22Rv1 (cell line): ENCODE measurements around the gene GSTO1.

Source experiments
- H3K27ac ChIP-seq: fragments of 450-650 bp; 2 replicates; pipeline ENCODE4 v1.5.1; 2017
- CTCF ChIP-seq: fragments of 450-650 bp; IDR thresholded peaks from 2 replicates; pipeline ENCODE4 v1.5.1; 2017; ENCODE audit warnings: mild to moderate bottlenecking
- ZFX ChIP-seq: fragments of 450-650 bp; IDR thresholded peaks from 2 replicates; pipeline ENCODE4 v1.6.1; 2017; ENCODE audit warnings: antibody characterized with exemption, borderline replicate concordance

GSTO1 gene

GRCh38 chr10:104307576-104308438 lies 53.1 kb downstream of the GSTO1 start:
- H3K27ac ChIP-seq, result no peak overlapping the region
- TF ChIP-seq ZFX (no peak), CTCF (no peak)

- H3K27ac ChIP-seq, result no peak overlapping the region
- TF ChIP-seq CTCF (no peak), ZFX (no peak)
These were observed 53.8 kb downstream of the GSTO1 start for GRCh38 chr10:104308439-104308903.

- TF ChIP-seq ZFX (no peak), CTCF (no peak)
- H3K27ac ChIP-seq, result no peak overlapping the region
These were observed 55.6 kb downstream of the GSTO1 start for GRCh38 chr10:104309980-104310978.

- H3K27ac ChIP-seq, result no peak overlapping the region
- TF ChIP-seq CTCF (no peak), ZFX (no peak)
These were observed 56.6 kb downstream of the GSTO1 start for GRCh38 chr10:104311184-104311720.

- no peak overlapping the region for H3K27ac ChIP-seq
- no peak for TF ChIP-seq ZFX
- TF ChIP-seq CTCF, result no peak
These were observed 60.1 kb downstream of the GSTO1 start for GRCh38 chr10:104314591-104315485.

GRCh38 chr10:104315486-104315921 lies 60.8 kb downstream of the GSTO1 start:
- TF ChIP-seq CTCF (no peak), ZFX (no peak)
- no peak overlapping the region for H3K27ac ChIP-seq
